ENCODE measurements around the gene FGF11.

FGF11 gene

DNA sequence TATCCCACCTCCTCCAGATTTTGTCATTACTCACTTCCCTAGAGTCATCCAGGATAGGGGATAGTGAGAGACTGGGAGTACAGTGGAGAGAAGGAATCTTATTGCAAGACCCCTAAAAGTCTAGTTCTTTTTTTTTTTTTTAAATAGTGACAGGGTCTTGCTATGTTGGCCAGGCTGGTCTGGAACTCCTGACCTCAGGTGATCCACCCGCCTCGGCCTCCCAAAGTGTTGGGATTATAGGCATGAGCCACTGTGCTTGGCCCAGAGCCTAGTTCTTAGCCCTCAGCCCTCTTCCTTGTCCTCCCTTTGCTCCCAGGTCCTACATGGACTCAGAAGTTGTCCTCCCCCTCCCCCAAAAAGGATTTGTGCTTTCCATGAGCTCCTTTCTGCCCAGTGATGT, 2.8 kb downstream of the FGF11 start:
- no peaks in the 10 kb centered on the region for H3K9me3 ChIP-seq (ENCODE audit: control insufficient read depth, insufficient read depth, low read depth, low read length)
- TF ChIP-seq ZNF121 (tag by site-specific recombination; IDR thresholded peaks at IDR 0.05) = peak; percentile 80
- TF ChIP-seq ZNF768 (tag by site-specific recombination; IDR thresholded peaks at IDR 0.05) = no peak
- TF ChIP-seq ZNF341 (tag by site-specific recombination; IDR thresholded peaks at IDR 0.05; ENCODE audit: low read depth) = no peak
- H3K27ac ChIP-seq (ENCODE audit: extremely low read depth, low read depth, low read length) = no peak overlapping the region
- H3K36me3 ChIP-seq (ENCODE audit: control insufficient read depth in 2 of 2, insufficient read depth in 1 of 2, low read length in 2 of 2) = no peaks in the 10 kb centered on the region
- H3K4me1 ChIP-seq (ENCODE audit: control insufficient read depth, insufficient read depth, low read length) = peaks cover 22% of the 10 kb centered on the region
- no peak overlapping the region for H3K4me3 ChIP-seq (ENCODE audit: low read depth, low read length)
- POLR2A ChIA-PET = interaction anchor here (0.9 to 3.1 kb wide), 6 partner anchors 9 to 119 kb away, joined by 3 to 21 read pairs (median 5); partner anchors contain the start of genes PLSCR3, POLR2A, TMEM256 and ZBTB4
- CTCF ChIA-PET = interaction anchor here (3.8 kb wide), 1 partner anchor 86 kb away, joined by 18 read pairs; the partner anchor contains the start of gene TMEM95

DNA sequence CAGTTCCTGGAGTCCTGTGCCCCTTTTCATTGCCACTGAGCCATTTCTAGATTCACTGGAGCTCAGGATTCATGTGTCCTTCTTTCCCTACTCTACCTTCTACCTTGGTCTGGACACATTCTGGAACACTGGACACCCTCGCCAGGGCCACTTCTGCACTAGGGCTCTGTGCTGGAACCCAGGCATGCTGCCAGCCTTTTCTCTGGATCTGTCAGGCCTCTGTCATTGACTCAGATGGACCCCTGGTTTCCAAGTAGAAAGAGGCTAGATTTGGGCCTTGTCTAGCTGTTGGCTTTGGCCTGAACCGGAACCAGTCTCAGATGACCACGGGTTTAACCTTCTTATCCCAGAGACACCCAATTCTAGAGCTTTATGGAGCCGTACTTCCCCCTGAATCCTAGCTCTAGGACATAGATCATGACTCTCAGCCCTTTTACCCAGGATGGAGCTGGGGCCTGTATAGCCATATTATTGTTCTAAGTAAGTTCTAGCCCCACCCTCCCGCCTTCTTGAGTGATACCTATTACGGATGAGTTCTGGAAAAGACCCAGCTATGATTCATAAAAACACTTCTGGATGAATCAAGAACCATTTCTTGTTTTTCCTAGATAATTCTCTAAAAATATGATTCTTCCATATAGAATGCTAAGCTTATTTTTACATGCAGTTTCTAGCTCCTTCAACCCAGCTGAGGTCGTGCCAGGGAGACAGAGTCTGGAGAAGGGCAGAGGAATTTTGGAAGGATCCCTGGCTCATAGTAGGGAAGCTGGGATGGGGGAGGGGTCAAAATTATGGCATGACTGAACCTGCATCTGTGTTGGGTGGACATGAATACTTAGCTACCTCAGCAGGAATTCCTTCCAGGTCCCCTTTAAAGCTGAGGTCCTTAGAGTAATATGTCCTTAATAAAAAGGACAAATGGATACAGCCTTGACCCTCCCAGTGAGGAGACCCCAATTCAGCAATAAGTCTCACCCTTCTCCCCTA, 4.5 kb downstream of the FGF11 start:
- Histone ChIP-seq H3K9me3 (ENCODE audit: control insufficient read depth, insufficient read depth, low read depth, low read length) (no peaks in the 10 kb centered on the region), H3K27ac (ENCODE audit: extremely low read depth, low read depth, low read length) (no peak overlapping the region; the same call in 1 of the 2 replicates), H3K36me3 (ENCODE audit: control insufficient read depth in 2 of 2, insufficient read depth in 1 of 2, low read length in 2 of 2) (no peaks in the 10 kb centered on the region), H3K4me3 (ENCODE audit: low read depth, low read length) (no peak overlapping the region), H3K4me1 (ENCODE audit: control insufficient read depth, insufficient read depth, low read length) (peaks cover 22% of the 10 kb centered on the region)
- CTCF ChIA-PET = interaction anchor here (0.6 to 2.0 kb wide), 13 partner anchors 8 to 405 kb away, joined by 3 to 7 read pairs (median 4); partner anchors contain the start of genes TP53 and ZBTB4
- POLR2A ChIA-PET = interaction anchor here (0.5 to 2.7 kb wide), 10 partner anchors 9 to 804 kb away, joined by 3 to 17 read pairs (median 4); partner anchors contain the start of genes CTC1, POLR2A, TMEM102 and TP53
- TF ChIP-seq, protein P1, sequence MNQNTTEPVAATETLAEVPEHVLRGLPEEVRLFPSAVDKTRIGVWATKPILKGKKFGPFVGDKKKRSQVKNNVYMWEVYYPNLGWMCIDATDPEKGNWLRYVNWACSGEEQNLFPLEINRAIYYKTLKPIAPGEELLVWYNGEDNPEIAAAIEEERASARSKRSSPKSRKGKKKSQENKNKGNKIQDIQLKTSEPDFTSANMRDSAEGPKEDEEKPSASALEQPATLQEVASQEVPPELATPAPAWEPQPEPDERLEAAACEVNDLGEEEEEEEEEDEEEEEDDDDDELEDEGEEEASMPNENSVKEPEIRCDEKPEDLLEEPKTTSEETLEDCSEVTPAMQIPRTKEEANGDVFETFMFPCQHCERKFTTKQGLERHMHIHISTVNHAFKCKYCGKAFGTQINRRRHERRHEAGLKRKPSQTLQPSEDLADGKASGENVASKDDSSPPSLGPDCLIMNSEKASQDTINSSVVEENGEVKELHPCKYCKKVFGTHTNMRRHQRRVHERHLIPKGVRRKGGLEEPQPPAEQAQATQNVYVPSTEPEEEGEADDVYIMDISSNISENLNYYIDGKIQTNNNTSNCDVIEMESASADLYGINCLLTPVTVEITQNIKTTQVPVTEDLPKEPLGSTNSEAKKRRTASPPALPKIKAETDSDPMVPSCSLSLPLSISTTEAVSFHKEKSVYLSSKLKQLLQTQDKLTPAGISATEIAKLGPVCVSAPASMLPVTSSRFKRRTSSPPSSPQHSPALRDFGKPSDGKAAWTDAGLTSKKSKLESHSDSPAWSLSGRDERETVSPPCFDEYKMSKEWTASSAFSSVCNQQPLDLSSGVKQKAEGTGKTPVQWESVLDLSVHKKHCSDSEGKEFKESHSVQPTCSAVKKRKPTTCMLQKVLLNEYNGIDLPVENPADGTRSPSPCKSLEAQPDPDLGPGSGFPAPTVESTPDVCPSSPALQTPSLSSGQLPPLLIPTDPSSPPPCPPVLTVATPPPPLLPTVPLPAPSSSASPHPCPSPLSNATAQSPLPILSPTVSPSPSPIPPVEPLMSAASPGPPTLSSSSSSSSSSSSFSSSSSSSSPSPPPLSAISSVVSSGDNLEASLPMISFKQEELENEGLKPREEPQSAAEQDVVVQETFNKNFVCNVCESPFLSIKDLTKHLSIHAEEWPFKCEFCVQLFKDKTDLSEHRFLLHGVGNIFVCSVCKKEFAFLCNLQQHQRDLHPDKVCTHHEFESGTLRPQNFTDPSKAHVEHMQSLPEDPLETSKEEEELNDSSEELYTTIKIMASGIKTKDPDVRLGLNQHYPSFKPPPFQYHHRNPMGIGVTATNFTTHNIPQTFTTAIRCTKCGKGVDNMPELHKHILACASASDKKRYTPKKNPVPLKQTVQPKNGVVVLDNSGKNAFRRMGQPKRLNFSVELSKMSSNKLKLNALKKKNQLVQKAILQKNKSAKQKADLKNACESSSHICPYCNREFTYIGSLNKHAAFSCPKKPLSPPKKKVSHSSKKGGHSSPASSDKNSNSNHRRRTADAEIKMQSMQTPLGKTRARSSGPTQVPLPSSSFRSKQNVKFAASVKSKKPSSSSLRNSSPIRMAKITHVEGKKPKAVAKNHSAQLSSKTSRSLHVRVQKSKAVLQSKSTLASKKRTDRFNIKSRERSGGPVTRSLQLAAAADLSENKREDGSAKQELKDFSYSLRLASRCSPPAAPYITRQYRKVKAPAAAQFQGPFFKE (tag by site-specific recombination; IDR thresholded peaks at IDR 0.05; ENCODE audit: borderline replicate concordance) = no peak
- TF ChIP-seq SP2 (tag by site-specific recombination; IDR thresholded peaks at IDR 0.05) = no peak
- TF ChIP-seq ZNF423 (tag by site-specific recombination; IDR thresholded peaks at IDR 0.05) = no peak
- TF ChIP-seq ZNF600 (tag by site-specific recombination; IDR thresholded peaks at IDR 0.05) = peak; percentile 60
- no peak for TF ChIP-seq SETDB1 (IDR thresholded peaks at IDR 0.05; ENCODE audit: insufficient read length, low read length)
- TF ChIP-seq, protein P2, sequence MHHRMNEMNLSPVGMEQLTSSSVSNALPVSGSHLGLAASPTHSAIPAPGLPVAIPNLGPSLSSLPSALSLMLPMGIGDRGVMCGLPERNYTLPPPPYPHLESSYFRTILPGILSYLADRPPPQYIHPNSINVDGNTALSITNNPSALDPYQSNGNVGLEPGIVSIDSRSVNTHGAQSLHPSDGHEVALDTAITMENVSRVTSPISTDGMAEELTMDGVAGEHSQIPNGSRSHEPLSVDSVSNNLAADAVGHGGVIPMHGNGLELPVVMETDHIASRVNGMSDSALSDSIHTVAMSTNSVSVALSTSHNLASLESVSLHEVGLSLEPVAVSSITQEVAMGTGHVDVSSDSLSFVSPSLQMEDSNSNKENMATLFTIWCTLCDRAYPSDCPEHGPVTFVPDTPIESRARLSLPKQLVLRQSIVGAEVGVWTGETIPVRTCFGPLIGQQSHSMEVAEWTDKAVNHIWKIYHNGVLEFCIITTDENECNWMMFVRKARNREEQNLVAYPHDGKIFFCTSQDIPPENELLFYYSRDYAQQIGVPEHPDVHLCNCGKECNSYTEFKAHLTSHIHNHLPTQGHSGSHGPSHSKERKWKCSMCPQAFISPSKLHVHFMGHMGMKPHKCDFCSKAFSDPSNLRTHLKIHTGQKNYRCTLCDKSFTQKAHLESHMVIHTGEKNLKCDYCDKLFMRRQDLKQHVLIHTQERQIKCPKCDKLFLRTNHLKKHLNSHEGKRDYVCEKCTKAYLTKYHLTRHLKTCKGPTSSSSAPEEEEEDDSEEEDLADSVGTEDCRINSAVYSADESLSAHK (tag by site-specific recombination; IDR thresholded peaks at IDR 0.05) = no peak
- TF ChIP-seq, protein P3, sequence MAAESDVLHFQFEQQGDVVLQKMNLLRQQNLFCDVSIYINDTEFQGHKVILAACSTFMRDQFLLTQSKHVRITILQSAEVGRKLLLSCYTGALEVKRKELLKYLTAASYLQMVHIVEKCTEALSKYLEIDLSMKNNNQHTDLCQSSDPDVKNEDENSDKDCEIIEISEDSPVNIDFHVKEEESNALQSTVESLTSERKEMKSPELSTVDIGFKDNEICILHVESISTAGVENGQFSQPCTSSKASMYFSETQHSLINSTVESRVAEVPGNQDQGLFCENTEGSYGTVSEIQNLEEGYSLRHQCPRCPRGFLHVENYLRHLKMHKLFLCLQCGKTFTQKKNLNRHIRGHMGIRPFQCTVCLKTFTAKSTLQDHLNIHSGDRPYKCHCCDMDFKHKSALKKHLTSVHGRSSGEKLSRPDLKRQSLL (tag by site-specific recombination; IDR thresholded peaks at IDR 0.05) = peak; percentile 94
- no peak for TF ChIP-seq ZNF544 (tag by site-specific recombination; IDR thresholded peaks at IDR 0.05)
- no peak for TF ChIP-seq ZNF350 (tag by site-specific recombination; IDR thresholded peaks at IDR 0.05)
- TF ChIP-seq ZBTB48 (tag by site-specific recombination; IDR thresholded peaks at IDR 0.05) = peak; percentile 22; the same call in 1 of the 2 replicates
- TF ChIP-seq ZNF785 (tag by site-specific recombination; IDR thresholded peaks at IDR 0.05) = no peak
- no peak for TF ChIP-seq KLF1 (tag by site-specific recombination; IDR thresholded peaks at IDR 0.05)
- TF ChIP-seq, protein P4, sequence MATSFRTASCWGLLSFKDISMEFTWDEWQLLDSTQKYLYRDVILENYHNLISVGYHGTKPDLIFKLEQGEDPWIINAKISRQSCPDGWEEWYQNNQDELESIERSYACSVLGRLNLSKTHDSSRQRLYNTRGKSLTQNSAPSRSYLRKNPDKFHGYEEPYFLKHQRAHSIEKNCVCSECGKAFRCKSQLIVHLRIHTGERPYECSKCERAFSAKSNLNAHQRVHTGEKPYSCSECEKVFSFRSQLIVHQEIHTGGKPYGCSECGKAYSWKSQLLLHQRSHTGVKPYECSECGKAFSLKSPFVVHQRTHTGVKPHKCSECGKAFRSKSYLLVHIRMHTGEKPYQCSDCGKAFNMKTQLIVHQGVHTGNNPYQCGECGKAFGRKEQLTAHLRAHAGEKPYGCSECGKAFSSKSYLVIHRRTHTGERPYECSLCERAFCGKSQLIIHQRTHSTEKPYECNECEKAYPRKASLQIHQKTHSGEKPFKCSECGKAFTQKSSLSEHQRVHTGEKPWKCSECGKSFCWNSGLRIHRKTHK (tag by site-specific recombination; IDR thresholded peaks at IDR 0.05) = no peak
- no peak for TF ChIP-seq SP7 (tag by site-specific recombination; IDR thresholded peaks at IDR 0.05)
- TF ChIP-seq ZBTB17 (tag by site-specific recombination; IDR thresholded peaks at IDR 0.05) = no peak
